Glutamatergic neuron (in vitro differentiated cells): ENCODE results near the gene ASCC3. TPM values are rescaled to one million over a fixed set of nuclear protein-coding genes. Genes with fewer than 3 reads are reported as not detected.

Experiments used
- DNase-seq: peaks from one replicate; pipeline ENCODE4 v3.0.0; 2022
- H3K27ac Mint-ChIP-seq: one replicate; pipeline ENCODE4 v1.8.0; 2020; ENCODE audit warnings: mild to moderate bottlenecking, mixed read lengths, inconsistent platforms; ENCODE audit not compliant: unreplicated experiment
- H3K27me3 Mint-ChIP-seq: one replicate; pipeline ENCODE4 v1.8.0; 2020; ENCODE audit warnings: mild to moderate bottlenecking, moderate library complexity, mixed read lengths, inconsistent platforms; ENCODE audit not compliant: unreplicated experiment
- H3K36me3 Mint-ChIP-seq: one replicate; pipeline ENCODE4 v1.8.0; 2020; ENCODE audit warnings: mild to moderate bottlenecking, mixed read lengths, inconsistent platforms; ENCODE audit not compliant: unreplicated experiment
- H3K4me1 Mint-ChIP-seq: one replicate; pipeline ENCODE4 v1.8.0; 2020; ENCODE audit warnings: mild to moderate bottlenecking, low read depth, mixed read lengths, inconsistent platforms; ENCODE audit not compliant: unreplicated experiment
- H3K4me3 Mint-ChIP-seq: one replicate; pipeline ENCODE4 v1.8.0; 2020; ENCODE audit warnings: mild to moderate bottlenecking, mixed read lengths, inconsistent platforms; ENCODE audit not compliant: unreplicated experiment
- H3K9me3 Mint-ChIP-seq: one replicate; pipeline ENCODE4 v1.8.0; 2020; ENCODE audit warnings: mild to moderate bottlenecking, moderate library complexity, mixed read lengths, inconsistent platforms; ENCODE audit not compliant: unreplicated experiment
- total RNA-seq: library from RNA; stranded (reverse); fragmentation: NEBNext Ultra II Directional; extraction: Animal tissue kit (Norgen Biotek cat#: 25700); gene quantifications from one replicate; pipeline ENCODE4 v1.2.1, GENCODE V29; 2021; ENCODE audit not compliant: unreplicated experiment
- TF ChIP-seq, protein P1 (sequence below): fragments of 200-600 bp; sonication (generic); IDR thresholded peaks from one replicate; pipeline ENCODE4 v1.5.0; 2021; ENCODE audit not compliant: partially characterized antibody, unreplicated experiment

Gene ASCC3
- total RNA-seq, 1 donor from 2014 or later = 49.6 TPM

DNA sequence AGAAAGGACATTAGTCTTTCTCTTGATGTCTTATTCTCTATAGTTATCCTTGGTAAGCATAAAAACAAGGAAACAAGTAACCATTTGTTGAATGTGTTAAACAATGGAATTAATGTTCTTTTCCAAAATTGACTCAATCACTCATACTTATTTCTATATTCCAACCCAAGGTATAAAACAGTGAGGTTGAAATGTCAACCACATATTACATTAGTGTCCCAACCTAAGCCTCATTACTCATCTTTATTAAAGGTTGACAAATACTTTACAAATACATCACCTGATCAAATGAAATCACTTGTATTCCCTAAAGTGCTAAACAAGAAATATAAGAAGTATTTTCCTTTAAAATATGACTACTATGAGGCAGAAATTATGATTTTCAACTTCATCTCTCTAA is 100.5 kb downstream of the ASCC3 start:
- Mint-ChIP-seq H3K4me3 (no peak overlapping the region), H3K36me3 (no peaks in the 10 kb centered on the region), H3K9me3 (no peaks in the 10 kb centered on the region), H3K4me1 (no peaks in the 10 kb centered on the region), H3K27me3 (no peaks in the 10 kb centered on the region), H3K27ac (no peak overlapping the region)
- DNase-seq = no peak
- TF ChIP-seq, protein P1, sequence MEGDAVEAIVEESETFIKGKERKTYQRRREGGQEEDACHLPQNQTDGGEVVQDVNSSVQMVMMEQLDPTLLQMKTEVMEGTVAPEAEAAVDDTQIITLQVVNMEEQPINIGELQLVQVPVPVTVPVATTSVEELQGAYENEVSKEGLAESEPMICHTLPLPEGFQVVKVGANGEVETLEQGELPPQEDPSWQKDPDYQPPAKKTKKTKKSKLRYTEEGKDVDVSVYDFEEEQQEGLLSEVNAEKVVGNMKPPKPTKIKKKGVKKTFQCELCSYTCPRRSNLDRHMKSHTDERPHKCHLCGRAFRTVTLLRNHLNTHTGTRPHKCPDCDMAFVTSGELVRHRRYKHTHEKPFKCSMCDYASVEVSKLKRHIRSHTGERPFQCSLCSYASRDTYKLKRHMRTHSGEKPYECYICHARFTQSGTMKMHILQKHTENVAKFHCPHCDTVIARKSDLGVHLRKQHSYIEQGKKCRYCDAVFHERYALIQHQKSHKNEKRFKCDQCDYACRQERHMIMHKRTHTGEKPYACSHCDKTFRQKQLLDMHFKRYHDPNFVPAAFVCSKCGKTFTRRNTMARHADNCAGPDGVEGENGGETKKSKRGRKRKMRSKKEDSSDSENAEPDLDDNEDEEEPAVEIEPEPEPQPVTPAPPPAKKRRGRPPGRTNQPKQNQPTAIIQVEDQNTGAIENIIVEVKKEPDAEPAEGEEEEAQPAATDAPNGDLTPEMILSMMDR = no peak

- no peaks in the 10 kb centered on the region for H3K4me1 Mint-ChIP-seq
- H3K27ac Mint-ChIP-seq = no peak overlapping the region
- TF ChIP-seq, protein P1 = no peak
- no peak overlapping the region for H3K4me3 Mint-ChIP-seq
- no peak for DNase-seq
- H3K27me3 Mint-ChIP-seq = no peaks in the 10 kb centered on the region
- H3K36me3 Mint-ChIP-seq = no peaks in the 10 kb centered on the region
- H3K9me3 Mint-ChIP-seq = no peaks in the 10 kb centered on the region
Observed at GRCh38 chr6:100775667-100776066, 105.5 kb downstream of the ASCC3 start.

- TF ChIP-seq, protein P1 = no peak
- Mint-ChIP-seq H3K36me3 (no peaks in the 10 kb centered on the region), H3K4me3 (no peak overlapping the region), H3K4me1 (no peaks in the 10 kb centered on the region), H3K27me3 (no peaks in the 10 kb centered on the region), H3K9me3 (no peaks in the 10 kb centered on the region), H3K27ac (no peak overlapping the region)
- no peak for DNase-seq
Observed at GRCh38 chr6:100774681-100775080, 106.4 kb downstream of the ASCC3 start.

DNA sequence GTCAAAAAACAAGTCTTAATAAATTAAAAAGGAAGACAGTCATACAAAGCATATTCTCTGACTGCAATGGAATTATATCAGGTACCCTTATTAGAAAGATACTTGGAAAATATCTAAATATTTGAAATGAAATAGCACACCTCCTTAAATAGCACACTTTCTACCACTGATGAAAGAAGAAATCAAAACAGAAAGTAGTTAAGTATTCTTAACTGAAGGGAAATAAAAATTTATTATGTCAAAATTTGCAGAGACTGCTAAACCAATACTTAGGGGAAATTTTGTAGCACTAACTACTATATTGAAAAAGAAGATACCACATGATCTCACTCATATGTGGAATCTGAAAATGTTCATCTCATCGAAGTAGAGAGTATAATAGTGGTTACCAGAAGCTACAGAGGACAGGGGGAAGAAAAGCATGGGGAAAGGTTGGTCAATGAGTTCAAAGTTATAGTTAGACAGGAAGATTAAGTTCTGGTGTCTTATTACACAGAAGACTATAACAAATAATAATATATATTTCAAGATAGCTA is 112.2 kb downstream of the ASCC3 start:
- Mint-ChIP-seq H3K4me3 (no peak overlapping the region), H3K9me3 (no peaks in the 10 kb centered on the region), H3K36me3 (peaks cover 16% of the 10 kb centered on the region), H3K4me1 (no peaks in the 10 kb centered on the region), H3K27me3 (no peaks in the 10 kb centered on the region), H3K27ac (no peak overlapping the region)
- TF ChIP-seq, protein P1 = no peak
- no peak for DNase-seq

DNA sequence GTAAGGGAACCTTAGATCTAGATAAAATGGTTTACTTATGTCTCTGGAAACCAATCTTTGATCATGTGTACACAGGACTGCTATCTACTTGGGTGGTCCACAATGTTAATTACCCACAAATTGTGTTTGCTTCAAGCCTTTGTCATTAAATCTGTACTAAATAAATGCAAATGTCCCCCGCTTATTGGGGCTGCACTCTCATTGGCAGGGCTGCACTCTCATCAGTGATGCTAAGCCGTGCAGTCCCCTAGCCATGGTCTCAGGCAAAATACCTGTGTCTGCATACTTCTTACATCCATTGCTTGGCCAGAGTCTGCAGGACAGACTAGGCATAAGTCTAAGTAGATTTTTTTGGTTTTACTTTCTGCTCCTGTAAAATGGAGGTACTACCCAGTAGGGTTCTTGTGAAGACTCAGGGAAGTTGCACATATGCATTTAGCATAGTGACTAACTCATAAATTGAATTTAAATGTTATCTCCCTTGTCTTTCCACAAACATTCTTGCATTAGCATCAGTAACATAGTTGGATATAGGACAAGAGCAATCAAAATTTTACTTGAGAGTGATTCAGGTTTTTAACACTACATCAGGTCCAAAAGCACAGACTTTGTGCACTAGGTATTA is 117.4 kb downstream of the ASCC3 start:
- no peak overlapping the region for H3K27ac Mint-ChIP-seq
- DNase-seq = no peak
- no peaks in the 10 kb centered on the region for H3K4me1 Mint-ChIP-seq
- H3K36me3 Mint-ChIP-seq = peaks cover 27% of the 10 kb centered on the region
- H3K4me3 Mint-ChIP-seq = no peak overlapping the region
- no peaks in the 10 kb centered on the region for H3K27me3 Mint-ChIP-seq
- peaks cover 2% of the 10 kb centered on the region for H3K9me3 Mint-ChIP-seq
- TF ChIP-seq, protein P1 = no peak
